Posterior cingulate gyrus (tissue), 11 donors: ENCODE data around the gene ADAP1.
"Not testable (repeated sequence)": the region's sequence is repeated elsewhere in the genome, so short reads cannot be mapped to it uniquely, and the experiment has no call there.

Experiments used
- DNase-seq, 10 donors: peaks; one replicate each; pipeline versions ENCODE4 v3.0.0 to v3.0.0-alpha.2; 2020 to 2021; ENCODE audit warnings: mixed read lengths in 3 of 10
- intact Hi-C: fragments of 100-400 bp; cut with DNase I; formaldehyde crosslinking; loops from one replicate; pipeline ENCODE4 v1.15.1; 2023

Gene ADAP1

DNA sequence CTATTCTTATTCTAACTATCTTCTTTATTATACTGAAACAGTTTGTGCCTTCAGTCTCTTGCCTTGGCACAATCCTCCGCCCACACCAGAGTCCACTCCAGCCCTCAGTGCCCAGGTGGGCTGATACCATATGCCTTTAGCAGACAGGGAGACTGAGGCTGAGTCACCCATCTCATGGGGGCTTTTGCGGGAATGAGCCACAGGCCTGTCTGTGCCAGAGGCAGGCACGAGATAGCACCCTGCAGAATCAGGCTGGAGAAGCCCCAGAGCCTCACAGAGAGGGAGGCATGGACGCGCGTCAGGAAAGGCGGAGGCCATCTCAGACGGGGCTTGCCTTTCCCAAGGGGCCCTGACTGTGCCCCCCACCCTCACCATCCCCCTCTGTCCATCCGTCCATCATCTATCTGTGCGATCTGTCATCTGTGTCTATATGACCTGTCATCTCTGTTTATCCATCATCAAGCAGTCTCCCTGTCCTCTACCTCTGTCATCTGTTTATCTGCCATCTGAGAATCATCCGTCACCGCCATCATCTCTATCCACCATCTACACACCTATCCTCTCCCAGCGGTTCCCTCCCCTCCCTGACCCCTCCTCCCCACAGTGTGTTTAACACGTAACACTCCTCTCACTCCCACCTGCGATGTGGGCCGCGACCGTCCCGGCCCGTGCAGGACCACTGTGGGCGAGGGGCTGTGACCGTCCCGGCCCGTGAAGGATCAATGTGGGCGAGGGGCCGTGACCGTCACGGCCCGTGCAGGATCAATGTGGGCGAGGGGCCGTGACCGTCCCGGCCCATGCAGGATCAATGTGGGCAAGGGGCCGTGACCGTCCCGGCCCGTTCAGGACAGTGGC is 7.3 kb upstream of the ADAP1 start:
- peak in 3 of 10 donors; percentile 69 to 89 (median 82) for DNase-seq
- intact Hi-C loops: no loop called here

DNA sequence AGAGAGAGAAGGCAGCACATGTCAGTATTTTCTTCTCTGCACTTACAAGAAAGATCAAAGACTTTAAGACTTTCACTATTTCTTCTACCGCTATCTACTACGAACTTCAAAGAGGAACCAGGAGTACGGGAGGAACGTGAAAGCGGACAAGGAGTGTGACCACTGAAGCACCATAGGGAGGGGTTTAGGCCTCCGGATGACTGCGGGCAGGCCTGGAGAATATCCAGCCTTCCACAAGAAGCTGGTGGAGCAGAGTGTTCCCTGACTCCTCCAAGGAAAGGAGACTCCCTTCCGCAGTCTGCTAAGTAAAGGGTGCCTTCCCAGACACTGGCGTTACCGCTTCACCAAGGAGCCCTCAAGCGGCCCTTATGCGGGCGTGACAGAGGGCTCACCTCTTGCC is 6.5 kb upstream of the ADAP1 start:
- intact Hi-C loops: not testable (repeated sequence)

GRCh38 chr7:960269-960871 is 5.9 kb upstream of the ADAP1 start:
- intact Hi-C loops: no loop called here
- peak in 3 of 10 donors; percentile 64 to 83 (median 75) for DNase-seq

More for the DNA sequence above, 6.5 kb upstream of the ADAP1 start:
- peak in 3 of 10 donors; percentile 41 to 83 (median 67) for DNase-seq

- intact Hi-C loops: not testable (repeated sequence)
Measured at GRCh38 chr7:959740-960139, 5.3 kb upstream of the ADAP1 start.

GRCh38 chr7:959271-959670 is 4.8 kb upstream of the ADAP1 start:
- intact Hi-C loops: no loop called here
- DNase-seq: peak in 3 of 10 donors; percentile 26 to 62 (median 37)

More at GRCh38 chr7:959740-960139, 5.3 kb upstream of the ADAP1 start:
- peak in 1 of 10 donors; percentile 47 for DNase-seq

DNA sequence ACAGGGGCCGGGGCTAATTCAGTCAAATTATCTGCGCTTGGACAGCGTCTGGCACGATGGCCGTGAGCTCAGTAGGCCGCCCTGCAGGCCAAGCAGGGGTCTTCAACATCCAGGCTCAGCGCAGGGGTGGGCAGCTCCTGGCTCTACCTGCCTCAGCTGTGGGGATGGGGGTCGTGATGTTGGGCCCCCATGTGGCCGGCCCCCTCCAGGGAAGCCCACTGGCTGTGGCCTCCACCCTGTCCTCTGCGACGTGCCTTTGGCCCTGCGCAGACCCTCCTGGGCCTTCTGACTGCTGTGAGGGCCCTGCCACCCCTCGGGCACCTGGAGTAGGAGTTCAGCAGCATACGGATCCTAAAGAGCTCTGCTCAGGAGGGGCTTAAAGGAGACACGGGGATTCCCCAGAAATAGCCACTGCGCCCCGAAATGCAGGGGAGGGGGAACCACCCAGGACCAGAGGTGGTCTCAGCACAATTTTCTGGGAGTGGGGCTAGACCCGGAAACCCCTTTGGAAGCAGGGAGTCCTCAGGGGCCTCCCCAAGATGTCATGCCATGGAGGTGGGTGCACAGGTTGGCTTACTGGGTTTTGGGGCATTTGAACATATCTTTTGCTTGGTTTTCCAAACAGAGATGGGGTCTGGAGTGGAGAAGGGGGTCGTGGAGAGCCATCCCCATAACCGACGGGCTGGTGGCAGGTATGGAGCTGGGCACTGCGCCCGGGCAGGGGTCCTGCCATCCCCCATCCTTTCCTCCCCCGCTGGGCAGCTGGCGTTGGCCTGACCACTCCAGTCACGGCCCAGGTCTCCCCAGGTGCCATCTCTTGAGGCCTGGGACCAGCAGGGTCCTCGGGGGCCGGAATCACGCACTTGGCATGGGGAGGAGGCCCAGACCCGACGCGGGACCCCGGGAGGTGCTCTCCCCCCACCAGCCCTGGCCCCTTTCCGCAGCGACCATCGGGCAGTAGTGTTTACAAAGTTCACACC is 4.0 kb upstream of the ADAP1 start:
- DNase-seq: peak in 3 of 10 donors; percentile 49 to 70 (median 63)
- intact Hi-C loops: no loop called here

DNA sequence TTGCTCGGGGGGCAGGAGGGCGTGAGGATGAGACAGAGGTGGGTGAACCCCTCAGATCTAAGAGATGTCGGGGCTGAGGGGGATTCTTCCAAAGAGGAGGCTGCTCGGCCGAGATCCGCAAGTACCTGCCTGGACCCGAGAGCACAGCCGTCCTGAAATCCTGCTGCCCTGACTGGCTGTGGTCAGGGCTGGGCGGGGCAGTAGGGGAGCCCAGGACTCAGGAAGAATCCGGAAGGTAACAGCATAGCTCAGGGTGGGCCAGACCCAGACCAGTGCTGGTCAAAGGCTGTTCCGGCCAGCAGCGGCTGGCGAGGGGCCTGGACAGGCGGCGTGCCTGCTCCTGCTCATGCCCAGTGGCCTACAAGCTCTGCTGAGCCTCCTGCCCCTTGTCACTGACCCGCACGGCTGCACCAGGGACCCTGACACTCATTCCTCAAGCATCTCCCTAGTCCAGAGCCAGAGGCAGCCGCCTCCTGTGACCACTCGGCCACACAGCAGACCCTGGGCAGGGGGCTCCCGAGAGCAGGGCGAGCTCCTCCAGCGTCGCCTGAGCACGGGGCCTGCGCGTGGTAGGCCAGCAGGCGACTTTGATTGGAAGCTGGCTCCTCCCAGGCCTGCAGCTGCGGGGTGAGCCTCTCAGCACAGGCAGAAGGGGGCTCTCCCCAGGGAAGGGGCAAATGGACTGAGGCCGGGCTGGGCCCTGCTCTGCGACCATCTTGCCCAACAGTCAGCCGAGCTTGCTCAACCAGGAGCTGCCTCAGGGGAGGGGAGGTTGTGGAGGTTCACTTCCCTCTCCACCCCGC is 3.1 kb upstream of the ADAP1 start:
- peak in 3 of 10 donors; percentile 68 to 85 (median 84) for DNase-seq
- intact Hi-C loops: no loop called here

GRCh38 chr7:956031-956430 is 1.6 kb upstream of the ADAP1 start:
- intact Hi-C loops: no loop called here
- DNase-seq: peak in 3 of 10 donors; percentile 43 to 71 (median 62)

DNA sequence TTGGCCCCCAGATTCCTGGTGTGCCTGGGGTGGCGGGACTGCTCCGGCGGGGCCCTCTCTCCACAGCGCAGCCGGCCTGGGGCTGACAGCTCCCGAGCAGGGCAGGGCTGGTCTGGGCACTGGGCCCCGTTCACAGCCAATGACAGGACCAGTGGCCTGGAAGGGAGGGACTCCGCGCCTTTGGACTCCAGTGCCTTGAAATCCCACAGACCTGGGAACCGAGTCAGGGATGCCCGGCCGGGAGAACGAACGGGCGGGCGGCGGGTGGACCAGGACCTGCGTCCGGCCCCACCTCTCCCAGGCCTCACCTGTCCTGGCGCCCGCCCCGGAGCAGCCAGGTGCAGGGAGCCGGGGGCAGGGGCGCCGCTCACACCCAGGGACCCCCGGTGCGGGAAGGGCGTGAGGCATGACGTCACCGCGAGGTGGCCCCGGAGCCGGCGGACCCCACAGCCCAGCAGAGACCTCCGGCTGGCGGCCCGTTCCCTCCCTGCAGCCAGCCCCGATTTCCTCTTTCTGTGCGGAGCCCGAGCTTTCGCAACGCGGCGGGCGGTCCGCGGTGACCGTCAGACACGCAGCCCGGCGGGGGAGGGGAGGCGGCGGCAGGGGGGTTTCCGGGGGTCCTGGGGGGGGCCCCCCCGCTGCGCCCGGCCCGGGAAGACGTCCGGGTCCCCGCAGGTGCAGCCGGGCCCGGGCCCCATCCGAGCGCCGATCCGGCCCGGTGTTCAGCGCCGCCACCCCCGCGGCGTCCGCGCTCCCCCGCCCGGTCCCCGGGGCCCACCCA is 743 bp downstream of the ADAP1 start:
- peak; percentile 64 to 97 (median 82) for DNase-seq
- intact Hi-C loops: loop anchor here (2.0 kb wide), 1 partner anchor 41 kb away; no protein-coding TSS in a partner anchor

- DNase-seq: peak in 3 of 10 donors; percentile 59 to 83 (median 69)
- intact Hi-C loops: no loop called here
Measured at GRCh38 chr7:952548-953441, 1.7 kb downstream of the ADAP1 start.

DNA sequence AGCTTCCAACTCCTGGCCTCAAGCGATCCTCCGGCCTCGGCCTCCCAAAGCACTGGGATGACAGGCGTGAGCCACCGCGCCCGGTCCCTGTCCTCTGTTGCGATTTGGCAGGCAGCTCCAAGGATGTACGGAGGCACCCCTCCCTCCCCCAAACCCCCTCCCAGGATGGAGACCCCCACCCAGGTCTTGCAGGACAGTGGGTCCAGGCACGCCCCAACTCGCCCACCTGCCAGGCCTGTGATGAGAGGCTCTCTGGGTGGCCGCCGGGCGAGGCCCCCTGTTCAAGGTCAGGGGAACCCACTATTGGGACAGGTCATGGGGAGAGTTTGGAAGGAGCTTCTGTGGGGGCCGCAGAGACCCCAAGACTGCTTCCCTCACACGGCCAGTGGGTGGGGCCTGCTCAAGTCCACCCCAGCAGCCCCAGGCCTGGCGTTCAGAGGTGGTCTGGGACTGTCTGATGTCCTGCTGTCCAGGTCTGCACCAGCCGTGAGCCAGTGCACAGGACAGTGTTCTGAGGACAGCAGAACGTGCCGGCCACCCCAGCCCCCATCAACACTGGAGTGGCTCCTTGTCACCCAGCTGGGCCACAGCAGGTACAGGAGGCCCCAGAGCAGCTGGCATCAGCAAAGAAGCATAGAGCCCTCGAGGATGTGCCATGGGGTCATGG is 2.5 kb downstream of the ADAP1 start:
- peak in 3 of 10 donors; percentile 50 to 79 (median 72) for DNase-seq

GRCh38 chr7:949021-949934 is 5.2 kb downstream of the ADAP1 start:
- DNase-seq: peak in 3 of 10 donors; percentile 54 to 72 (median 66)
- intact Hi-C loops: no loop called here

More for the DNA sequence above, 2.5 kb downstream of the ADAP1 start:
- intact Hi-C loops: no loop called here

GRCh38 chr7:947391-948210 is 6.9 kb downstream of the ADAP1 start:
- DNase-seq: peak in 3 of 10 donors; percentile 50 to 80 (median 72)
- intact Hi-C loops: no loop called here

GRCh38 chr7:946256-946996 is 8.1 kb downstream of the ADAP1 start:
- intact Hi-C loops: no loop called here
- peak in 4 of 10 donors; percentile 4 to 71 (median 50) for DNase-seq
